GM12873 (cell line): ENCODE results near the gene ZNF354C.

Experiments
- CTCF ChIP-seq: IDR thresholded peaks from 2 replicates; pipeline ENCODE4 v1.5.1; 2012; ENCODE audit warnings: low read depth, mild to moderate bottlenecking, moderate library complexity, low read length, control low read depth; ENCODE audit not compliant: insufficient read depth; ENCODE audit errors: missing control alignments

The ZNF354C gene

GRCh38 chr5:179124853-179125788 lies 64.9 kb downstream of the ZNF354C start:
- no peak for TF ChIP-seq CTCF

- TF ChIP-seq CTCF = no peak
These were observed 65.8 kb downstream of the ZNF354C start for GRCh38 chr5:179125789-179126505.

- TF ChIP-seq CTCF = no peak
These were observed 66.4 kb downstream of the ZNF354C start for GRCh38 chr5:179126506-179126991.

- TF ChIP-seq CTCF = no peak
These were observed 67.2 kb downstream of the ZNF354C start for GRCh38 chr5:179127136-179128040.

GRCh38 chr5:179128041-179128365 lies 67.8 kb downstream of the ZNF354C start:
- TF ChIP-seq CTCF = no peak

GRCh38 chr5:179128976-179129375 lies 68.8 kb downstream of the ZNF354C start:
- TF ChIP-seq CTCF = no peak
